Measurements from ENCODE around the gene UNK.
"Not testable (repeated sequence)": the region's sequence is repeated elsewhere in the genome, so short reads cannot be mapped to it uniquely, and the experiment has no call there.

UNK gene

GRCh38 chr17:75773808-75774470, 10.7 kb upstream of the UNK start:
- DNase-seq, result no peak

DNA sequence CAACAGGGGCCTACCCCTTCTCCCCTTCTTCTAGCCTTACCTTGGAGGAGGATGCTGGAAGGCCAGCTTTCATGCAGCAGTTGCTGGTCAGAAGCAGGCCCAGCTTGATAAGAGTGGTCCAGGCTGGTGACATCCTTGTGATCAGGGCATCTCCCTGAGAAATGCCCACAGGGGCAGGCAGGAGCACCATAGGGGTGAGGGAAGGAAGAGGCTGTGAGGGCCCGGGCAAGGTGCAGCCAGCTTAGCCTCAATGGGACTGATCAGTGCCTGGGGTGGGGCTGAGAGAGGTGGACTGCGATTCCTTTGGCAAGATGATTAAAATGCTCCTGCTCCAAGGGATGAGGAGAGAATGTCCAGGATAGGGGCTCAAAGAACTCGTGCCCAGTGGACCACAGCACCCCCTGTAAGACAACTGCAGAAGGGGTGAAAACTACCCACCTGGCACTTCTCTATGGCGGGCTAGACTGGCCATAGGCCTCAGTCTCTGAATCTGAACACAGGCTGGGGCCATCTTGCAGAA, 10.1 kb upstream of the UNK start:
- DNase-seq, result no peak

- DNase-seq, result peak; percentile 22
Measured at GRCh38 chr17:75774991-75775668, 9.5 kb upstream of the UNK start.

- DNase-seq, result no peak
Measured at GRCh38 chr17:75776386-75777295, 8.0 kb upstream of the UNK start.

GRCh38 chr17:75777296-75777922, 7.2 kb upstream of the UNK start:
- no peak for DNase-seq

GRCh38 chr17:75778066-75778860, 6.3 kb upstream of the UNK start:
- DNase-seq, result not testable (repeated sequence)

GRCh38 chr17:75778861-75779249, 5.8 kb upstream of the UNK start:
- DNase-seq, result no peak

- DNase-seq, result peak; percentile 100
Measured at GRCh38 chr17:75779250-75779986, 5.2 kb upstream of the UNK start.

DNA sequence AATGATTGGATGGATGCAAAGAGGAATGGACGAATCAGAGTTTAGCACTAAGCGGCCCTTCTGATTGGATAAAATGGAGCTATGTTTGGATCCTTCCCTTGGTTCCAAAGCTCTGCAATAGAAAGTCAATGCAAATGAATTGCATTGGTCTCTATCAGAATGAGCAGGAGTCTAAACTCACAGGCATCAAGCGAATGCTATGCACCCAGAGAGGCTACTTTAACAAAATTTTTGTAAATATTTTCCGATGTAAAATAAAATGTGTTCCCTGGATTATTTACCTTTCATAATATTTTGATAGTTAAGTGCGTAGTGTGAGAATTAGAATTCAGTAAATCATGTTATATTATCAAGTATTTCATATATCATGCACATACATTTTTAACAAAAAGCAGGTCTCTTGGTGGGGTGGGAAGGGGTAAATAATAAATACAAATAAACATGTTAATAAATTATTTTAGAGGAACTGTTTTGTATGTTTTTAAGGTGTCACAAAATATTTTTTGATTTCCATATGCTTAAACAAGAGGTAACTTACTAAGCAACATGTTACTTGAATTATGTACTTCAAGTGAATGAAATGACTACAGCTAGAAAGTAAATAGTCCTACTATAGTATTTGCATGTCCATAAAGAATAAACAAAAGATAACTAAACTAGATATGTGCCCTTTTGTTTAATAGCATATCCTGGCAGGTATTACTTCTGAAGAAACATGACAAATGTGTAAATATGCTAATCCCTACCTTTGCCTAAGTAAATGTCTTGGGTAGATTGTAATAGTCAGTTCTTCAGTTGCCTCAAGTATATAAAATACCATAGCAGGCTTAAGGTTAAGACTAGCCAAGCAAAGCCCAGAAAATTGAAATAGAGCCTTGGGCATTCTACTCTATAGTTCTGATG, 4.4 kb upstream of the UNK start:
- no peak for DNase-seq

GRCh38 chr17:75783069-75783783, 1.4 kb upstream of the UNK start:
- no peak for DNase-seq

GRCh38 chr17:75783803-75784472, 668 bp upstream of the UNK start:
- no peak for DNase-seq

- DNase-seq, result peak; percentile 92
Measured at GRCh38 chr17:75785016-75785890, 647 bp downstream of the UNK start.

GRCh38 chr17:75791254-75791653, 6.6 kb downstream of the UNK start:
- DNase-seq, result no peak

DNA sequence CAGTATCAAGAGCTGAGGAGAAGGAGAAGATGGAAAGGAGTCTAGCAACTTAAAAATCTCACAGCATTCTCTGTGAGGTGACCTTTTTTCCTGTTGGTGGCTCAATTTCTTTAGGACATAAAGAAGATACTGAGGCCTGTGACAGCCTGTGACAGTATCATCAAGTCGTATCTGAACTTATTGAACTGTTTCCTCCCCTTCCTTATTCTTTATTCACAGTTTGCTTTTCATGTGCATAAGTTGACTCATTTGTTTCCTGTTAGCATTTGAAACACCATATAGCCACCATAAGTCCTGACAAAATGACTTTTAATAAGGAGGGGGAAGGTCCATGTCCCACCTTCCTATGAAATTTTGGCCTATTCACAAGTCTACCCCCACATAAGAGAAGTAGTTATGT, 8.9 kb downstream of the UNK start:
- no peak for DNase-seq

- no peak for DNase-seq
Measured at GRCh38 chr17:75795820-75796607, 11.4 kb downstream of the UNK start.

DNA sequence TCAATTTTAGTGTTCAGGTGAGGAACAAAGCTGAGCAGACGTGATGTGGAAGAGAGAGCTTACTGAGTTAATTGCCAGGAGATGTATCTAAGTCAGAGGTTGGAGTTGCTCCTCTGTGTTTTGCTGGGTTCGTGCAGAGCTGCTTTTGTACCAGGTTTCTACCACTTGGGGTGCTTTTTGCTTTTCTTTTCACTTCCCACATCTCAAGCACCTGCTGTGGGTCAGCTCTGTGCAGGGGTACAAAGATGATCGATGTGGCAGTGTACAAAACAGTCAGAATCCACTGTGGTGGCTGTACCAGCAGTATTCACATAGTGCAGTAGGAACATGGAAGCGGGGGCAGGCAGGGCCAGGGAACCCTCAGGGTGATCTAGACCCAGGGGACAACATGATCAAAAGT, 14.8 kb downstream of the UNK start:
- no peak for DNase-seq

GRCh38 chr17:75803883-75804282, 19.3 kb downstream of the UNK start:
- no peak for DNase-seq

Measured in NCI-H446 treated with DMSO at 0.1 percent for 48 hours (cell line).